ENCODE data around the gene C12orf56. TPM values are rescaled to one million over a fixed set of nuclear protein-coding genes. Genes with fewer than 3 reads are reported as not detected.

Gene C12orf56
- total RNA-seq, result not detected in 2 replicates

GRCh38 chr12:64390275-64390851 lies at the start of gene C12orf56:
TSS of gene C12orf56 (minus strand) at chr12:64390758. CDS start at chr12:64390565, 193 bp downstream.
- peak in 1 of 2 donors; percentile 19 for DNase-seq (ENCODE audit: low read depth in 2 of 2)

- no peak for DNase-seq (ENCODE audit: low read depth in 2 of 2)
Measured at GRCh38 chr12:64440100-64440499, 49.5 kb upstream of the C12orf56 start.

- DNase-seq (ENCODE audit: low read depth in 2 of 2), result no peak
Measured at GRCh38 chr12:64433915-64434314, 43.4 kb upstream of the C12orf56 start.

- no peak for DNase-seq (ENCODE audit: low read depth in 2 of 2)
Measured at GRCh38 chr12:64431791-64432190, 41.2 kb upstream of the C12orf56 start.

GRCh38 chr12:64430886-64431285 lies 40.3 kb upstream of the C12orf56 start:
- DNase-seq (ENCODE audit: low read depth in 2 of 2), result no peak

- no peak for DNase-seq (ENCODE audit: low read depth in 2 of 2)
Measured at GRCh38 chr12:64428956-64429355, 38.4 kb upstream of the C12orf56 start.

GRCh38 chr12:64427988-64428387 lies 37.4 kb upstream of the C12orf56 start:
- DNase-seq (ENCODE audit: low read depth in 2 of 2), result no peak

GRCh38 chr12:64419696-64420095 lies 29.1 kb upstream of the C12orf56 start:
- peak in 1 of 2 donors; percentile 37 for DNase-seq (ENCODE audit: low read depth in 2 of 2)

GRCh38 chr12:64418209-64418608 lies 27.7 kb upstream of the C12orf56 start:
- no peak for DNase-seq (ENCODE audit: low read depth in 2 of 2)

GRCh38 chr12:64413884-64414283 lies 23.3 kb upstream of the C12orf56 start:
- no peak for DNase-seq (ENCODE audit: low read depth in 2 of 2)

GRCh38 chr12:64412459-64412858 lies 21.9 kb upstream of the C12orf56 start:
- no peak for DNase-seq (ENCODE audit: low read depth in 2 of 2)

GRCh38 chr12:64411427-64411826 lies 20.9 kb upstream of the C12orf56 start:
- no peak for DNase-seq (ENCODE audit: low read depth in 2 of 2)

- no peak for DNase-seq (ENCODE audit: low read depth in 2 of 2)
Measured at GRCh38 chr12:64407342-64408223, 17.0 kb upstream of the C12orf56 start.

- peak; percentile 23 to 83 for DNase-seq (ENCODE audit: low read depth in 2 of 2)
Measured at GRCh38 chr12:64404470-64405256, 14.1 kb upstream of the C12orf56 start.

GRCh38 chr12:64403707-64404469 lies 13.3 kb upstream of the C12orf56 start, which contains the start of gene XPOT:
TSS of gene XPOT (plus strand) at chr12:64404392. CDS start at chr12:64410036, 5,644 bp downstream.
- peak; percentile 93 to 98 for DNase-seq (ENCODE audit: low read depth in 2 of 2)

- no peak for DNase-seq (ENCODE audit: low read depth in 2 of 2)
Measured at GRCh38 chr12:64402181-64402580, 11.6 kb upstream of the C12orf56 start.

- DNase-seq (ENCODE audit: low read depth in 2 of 2), result no peak
Measured at GRCh38 chr12:64400041-64400440, 9.5 kb upstream of the C12orf56 start.

- DNase-seq (ENCODE audit: low read depth in 2 of 2), result peak; percentile 94 to 95
Measured at GRCh38 chr12:64395739-64396138, 5.2 kb upstream of the C12orf56 start.

GRCh38 chr12:64392221-64392620 lies 1.7 kb upstream of the C12orf56 start:
- peak in 1 of 2 donors; percentile 56 for DNase-seq (ENCODE audit: low read depth in 2 of 2)

- no peak for DNase-seq (ENCODE audit: low read depth in 2 of 2)
Measured at GRCh38 chr12:64389154-64389553, 1.4 kb downstream of the C12orf56 start.

- DNase-seq (ENCODE audit: low read depth in 2 of 2), result no peak
Measured at GRCh38 chr12:64387197-64387816, 3.3 kb downstream of the C12orf56 start.

Data from dermis microvascular lymphatic vessel endothelial cell (primary cell).